IMR-90 (cell line): Measurements from ENCODE around the gene SEC11C. TPM values are rescaled to one million over a fixed set of nuclear protein-coding genes. Genes with fewer than 3 reads are reported as not detected.

Source experiments
- ATAC-seq: fragments of 200-7000 bp; cut with Tn5 transposase; 2 replicates; pipeline ENCODE4 v1.9.1; 2020; ENCODE audit warnings: low read depth, mild to moderate bottlenecking, moderate library complexity
- BruUV-seq: library from RNA; stranded (reverse); fragments of 400-500 nt; replicated peaks from 2 replicates; lab custom pipeline; 2021; lab: Mats Ljungman, UMichigan
- CTCF ChIA-PET: fragments of 300-600 bp; formaldehyde crosslinking; extraction: SDS; loops from one replicate; lab custom pipeline; 2021; ENCODE audit warnings: antibody characterized with exemption; lab: Yijun Ruan, JAX
- POLR2A ChIA-PET: fragments of 300-600 bp; sonication (Branson Sonifier 250); formaldehyde crosslinking; loops from one replicate; lab custom pipeline; 2022; ENCODE audit warnings: antibody characterized with exemption; ENCODE audit not compliant: unreplicated experiment; lab: Charles Lee
- DNase-seq: peaks from one replicate; pipeline ENCODE4 v3.0.0; 2013
- H2AFZ ChIP-seq: replicated peaks from 2 replicates; pipeline ENCODE3; 2013; ENCODE audit warnings: low read length, mild to moderate bottlenecking; ENCODE audit not compliant: poor library complexity
- H2AK5ac ChIP-seq: 2 replicates; pipeline ENCODE4 v1.6.1; 2013; ENCODE audit warnings: low read depth, low read length, inconsistent platforms
- H2AK9ac ChIP-seq: replicated peaks from 2 replicates; pipeline ENCODE3; 2013; ENCODE audit warnings: mild to moderate bottlenecking, low read depth, low read length, moderate library complexity; ENCODE audit not compliant: poor library complexity
- H2BK120ac ChIP-seq: 2 replicates; pipeline ENCODE4 v1.6.1; 2013; ENCODE audit warnings: low read depth, low read length, inconsistent platforms
- H2BK15ac ChIP-seq: 3 replicates; pipeline ENCODE4 v1.6.1; 2013; ENCODE audit warnings: low read depth, low read length, inconsistent platforms
- H2BK20ac ChIP-seq: 2 replicates; pipeline ENCODE4 v1.6.1; 2013; ENCODE audit warnings: low read depth, mild to moderate bottlenecking, inconsistent platforms, low read length, moderate library complexity
- H2BK5ac ChIP-seq: 2 replicates; pipeline ENCODE4 v1.6.1; 2013; ENCODE audit warnings: mild to moderate bottlenecking, low read depth, low read length, inconsistent platforms; ENCODE audit not compliant: poor library complexity, severe bottlenecking
- H3K14ac ChIP-seq: replicated peaks from 2 replicates; pipeline ENCODE4 v1.6.1; 2013; ENCODE audit warnings: low read depth, low read length, inconsistent platforms
- H3K18ac ChIP-seq: 2 replicates; pipeline ENCODE4 v1.6.1; 2013; ENCODE audit warnings: low read depth, low read length, control low read depth
- H3K23ac ChIP-seq: 2 replicates; pipeline ENCODE4 v1.6.1; 2013; ENCODE audit warnings: low read depth, low read length, inconsistent platforms
- H3K27ac ChIP-seq: 2 replicates; pipeline ENCODE4 v1.5.1; 2013; ENCODE audit warnings: mild to moderate bottlenecking, control low read depth, low read length; ENCODE audit not compliant: insufficient read depth
- H3K27me3 ChIP-seq: 2 replicates; pipeline ENCODE4 v1.6.1; 2013; ENCODE audit warnings: low read length; ENCODE audit not compliant: control insufficient read depth, insufficient read depth
- H3K36me3 ChIP-seq: 2 replicates; pipeline ENCODE4 v1.6.1; 2013; ENCODE audit warnings: low read length, mixed read lengths; ENCODE audit not compliant: control insufficient read depth, insufficient read depth
- H3K4ac ChIP-seq: 2 replicates; pipeline ENCODE4 v1.6.1; 2013; ENCODE audit warnings: low read depth, low read length, inconsistent platforms
- H3K4me1 ChIP-seq: 2 replicates; pipeline ENCODE4 v1.6.1; 2013; ENCODE audit warnings: low read length, mixed read lengths; ENCODE audit not compliant: control insufficient read depth, insufficient read depth
- H3K4me2 ChIP-seq: 2 replicates; pipeline ENCODE4 v1.6.1; 2013; ENCODE audit warnings: low read depth, mild to moderate bottlenecking, control low read depth, low read length, moderate library complexity
- H3K4me3 ChIP-seq: 2 replicates; pipeline ENCODE4 v1.5.1; 2013; ENCODE audit warnings: low read depth, mild to moderate bottlenecking, control low read depth, low read length, moderate library complexity; ENCODE audit not compliant: insufficient read depth
- H3K56ac ChIP-seq: 2 replicates; pipeline ENCODE4 v1.6.1; 2013; ENCODE audit warnings: low read length, inconsistent platforms; ENCODE audit not compliant: insufficient read depth; ENCODE audit errors: extremely low read depth
- H3K79me1 ChIP-seq, 2 experiments: 2 replicates each; pipeline ENCODE4 v1.6.1; 2013; ENCODE audit warnings: low read length in 2 of 2, inconsistent platforms in 1 of 2, low read depth in 1 of 2
- H3K9ac ChIP-seq: 2 replicates; pipeline ENCODE4 v1.6.1; 2013; ENCODE audit warnings: low read depth, low read length, control low read depth
- H3K9me1 ChIP-seq: 2 replicates; pipeline ENCODE4 v1.6.1; 2013; ENCODE audit warnings: low read length, inconsistent platforms; ENCODE audit not compliant: insufficient read depth
- H3K9me3 ChIP-seq: 2 replicates; pipeline ENCODE4 v1.6.1; 2013; ENCODE audit warnings: low read length; ENCODE audit not compliant: control insufficient read depth, insufficient read depth
- H4K20me1 ChIP-seq: 2 replicates; pipeline ENCODE4 v1.6.1; 2013; ENCODE audit warnings: low read length, inconsistent platforms; ENCODE audit not compliant: insufficient read depth
- H4K5ac ChIP-seq: 2 replicates; pipeline ENCODE4 v1.6.1; 2013; ENCODE audit warnings: mild to moderate bottlenecking, low read depth, low read length, control low read depth
- H4K8ac ChIP-seq, 2 experiments: 2 replicates each; pipeline ENCODE4 v1.6.1; 2013; ENCODE audit warnings: low read depth in 2 of 2, low read length in 2 of 2, control low read depth in 1 of 2, inconsistent platforms in 1 of 2
- H4K91ac ChIP-seq: 2 replicates; pipeline ENCODE4 v1.6.1; 2013; ENCODE audit warnings: low read depth, low read length, inconsistent platforms; ENCODE audit not compliant: insufficient read depth
- MXI1 ChIP-seq: IDR thresholded peaks from 2 replicates; pipeline ENCODE4 v1.6.1; 2012; ENCODE audit warnings: low read depth, mild to moderate bottlenecking, low read length, moderate library complexity, borderline replicate concordance
- NFE2L2 ChIP-seq: fragments of 150-350 bp; IDR thresholded peaks from 2 replicates; pipeline ENCODE4 v1.6.1; 2016; ENCODE audit warnings: low read depth, mild to moderate bottlenecking, low read length
- WGBS, 2 experiments: methylation state at CpG; one replicate each; pipeline versions ENCODE4 v1.1.5 to v1.1.7; 2013; ENCODE audit warnings: missing lambda C conversion rate in 2 of 2; ENCODE audit not compliant: insufficient read length in 1 of 2; ENCODE audit errors: extremely low coverage in 2 of 2; 5-methylcytosine and 5-hydroxymethylcytosine counted together
- dilution Hi-C: fragments of 300-500 bp; cut with HindIII; formaldehyde crosslinking; loops from one replicate; pipeline ENCODE4 v1.14.3; 2018; ENCODE audit warnings: low sequenced_read_pairs; ENCODE audit not compliant: unreplicated experiment
- in situ Hi-C: fragments of 300-500 bp; cut with MboI; formaldehyde crosslinking; loops from 3 replicates; pipeline ENCODE4 v1.14.3; 2019; ENCODE audit warnings: low sequenced_read_pairs, inconsistent platforms, mixed read lengths
- intact Hi-C: fragments of 100-400 bp; cut with micrococcal nuclease; formaldehyde crosslinking; loops from 2 replicates; pipeline ENCODE4 v1.10.0; 2022
- polyA plus RNA-seq, 3 experiments: library from polyadenylated mRNA; depleted of rRNA; stranded (reverse); fragments of >200 nt; gene quantifications; 2 replicates each; pipeline ENCODE4 v1.2.3, GENCODE V29; 2012; ENCODE audit warnings: low replicate concordance in 1 of 3
- total RNA-seq: library from RNA; depleted of rRNA; stranded (reverse); fragments of >200 nt; gene quantifications from 2 replicates; pipeline ENCODE4 v1.2.3, GENCODE V29; 2012

The SEC11C gene
- total and polyA plus RNA-seq, 2 of the 4 experiments (the other 2 are of a cell fraction), result 10.6 to 11.9 TPM

GRCh38 chr18:59140302-59140885 is 710 bp downstream of the SEC11C start:
- Histone ChIP-seq H3K4ac (no peak overlapping the region), H3K14ac (peak overlapping the region; percentile 69), H3K4me1 (no peaks in the 10 kb centered on the region), H2BK20ac (no peak overlapping the region), H2AFZ (peak overlapping the region; percentile 100), H2AK9ac (peak overlapping the region; percentile 88), H2AK5ac (no peak overlapping the region), H3K27ac (no peak overlapping the region), H3K4me2 (peak overlapping the region; percentile 93), H4K91ac (no peak overlapping the region), H3K79me1 (peaks cover 11 to 22% of the 10 kb centered on the region in 2 experiments; a peak in 3 of 4 replicates), H3K9me3 (no peaks in the 10 kb centered on the region), H3K23ac (peak overlapping the region; percentile 75; the same call in 1 of the 2 replicates), H4K8ac (peak overlapping the region in 1 of 2 experiments; percentile 38; a peak in 1 of 4 replicates), H2BK5ac (no peak overlapping the region), H3K4me3 (peak overlapping the region; percentile 78), H3K56ac (no peak overlapping the region), H3K36me3 (no peaks in the 10 kb centered on the region), H4K20me1 (no peaks in the 10 kb centered on the region), H3K18ac (no peak overlapping the region), H3K27me3 (peaks cover 4% of the 10 kb centered on the region), H2BK120ac (no peak overlapping the region), H3K9me1 (no peaks in the 10 kb centered on the region), H2BK15ac (no peak overlapping the region), H4K5ac (no peak overlapping the region), H3K9ac (no peak overlapping the region)
- BruUV-seq, result no TSS peak
- DNase-seq (peak; percentile 51), ATAC-seq (peak; percentile 10)
- TF ChIP-seq NFE2L2 (no peak), MXI1 (peak; percentile 32; the same call in 1 of the 2 replicates)
- intact Hi-C loops (no loop called here), in situ Hi-C loops (no loop called here), dilution Hi-C loops (no loop called here)
- ChIA-PET POLR2A (no interaction called here), CTCF (no interaction called here)
- 0% methylated on average over 4 of the region's 16 CpGs; no CpG with 5 or more reads in 1 of the 2 experiments for WGBS, 2 experiments
